ENCODE data around the gene POLR1C.

The POLR1C gene

GRCh38 chr6:43497129-43497396 lies 19.8 kb upstream of the POLR1C start:
- no peak for TF ChIP-seq CEBPB (IDR thresholded peaks at IDR 0.05)
- no peak for TF ChIP-seq TCF12 (IDR thresholded peaks at IDR 0.05; ENCODE audit: low read depth)
- TF ChIP-seq NFIC (IDR thresholded peaks at IDR 0.05): no peak
- no peak for TF ChIP-seq YY1 (IDR thresholded peaks at IDR 0.05; ENCODE audit: low read depth)
- no peak for TF ChIP-seq TEAD4 (IDR thresholded peaks at IDR 0.05)
- TF ChIP-seq EGR1 (IDR thresholded peaks at IDR 0.05): no peak
- no peak for TF ChIP-seq CREB1 (IDR thresholded peaks at IDR 0.05; ENCODE audit: low read depth)
- no peak for TF ChIP-seq USF1 (IDR thresholded peaks at IDR 0.05)
- no peak for TF ChIP-seq TAF1 (IDR thresholded peaks at IDR 0.05; ENCODE audit: low read depth)

GRCh38 chr6:43497689-43498088 lies 19.2 kb upstream of the POLR1C start:
- TF ChIP-seq TAF1 (IDR thresholded peaks at IDR 0.05; ENCODE audit: low read depth) (no peak), CREB1 (IDR thresholded peaks at IDR 0.05; ENCODE audit: low read depth) (no peak), ZBTB7A (IDR thresholded peaks at IDR 0.05; ENCODE audit: low read depth) (no peak), FOXM1 (IDR thresholded peaks at IDR 0.05; ENCODE audit: borderline replicate concordance, low read depth) (no peak), CEBPB (IDR thresholded peaks at IDR 0.05) (no peak), RAD21 (IDR thresholded peaks at IDR 0.05; ENCODE audit: low read depth) (no peak), YY1 (IDR thresholded peaks at IDR 0.05; ENCODE audit: low read depth) (no peak), TEAD4 (IDR thresholded peaks at IDR 0.05) (no peak), TCF12 (IDR thresholded peaks at IDR 0.05; ENCODE audit: low read depth) (no peak), EP300 (IDR thresholded peaks at IDR 0.05; ENCODE audit: borderline replicate concordance) (no peak), USF1 (IDR thresholded peaks at IDR 0.05) (no peak), NFIC (IDR thresholded peaks at IDR 0.05) (no peak)
- TF ChIP-seq, protein P1, sequence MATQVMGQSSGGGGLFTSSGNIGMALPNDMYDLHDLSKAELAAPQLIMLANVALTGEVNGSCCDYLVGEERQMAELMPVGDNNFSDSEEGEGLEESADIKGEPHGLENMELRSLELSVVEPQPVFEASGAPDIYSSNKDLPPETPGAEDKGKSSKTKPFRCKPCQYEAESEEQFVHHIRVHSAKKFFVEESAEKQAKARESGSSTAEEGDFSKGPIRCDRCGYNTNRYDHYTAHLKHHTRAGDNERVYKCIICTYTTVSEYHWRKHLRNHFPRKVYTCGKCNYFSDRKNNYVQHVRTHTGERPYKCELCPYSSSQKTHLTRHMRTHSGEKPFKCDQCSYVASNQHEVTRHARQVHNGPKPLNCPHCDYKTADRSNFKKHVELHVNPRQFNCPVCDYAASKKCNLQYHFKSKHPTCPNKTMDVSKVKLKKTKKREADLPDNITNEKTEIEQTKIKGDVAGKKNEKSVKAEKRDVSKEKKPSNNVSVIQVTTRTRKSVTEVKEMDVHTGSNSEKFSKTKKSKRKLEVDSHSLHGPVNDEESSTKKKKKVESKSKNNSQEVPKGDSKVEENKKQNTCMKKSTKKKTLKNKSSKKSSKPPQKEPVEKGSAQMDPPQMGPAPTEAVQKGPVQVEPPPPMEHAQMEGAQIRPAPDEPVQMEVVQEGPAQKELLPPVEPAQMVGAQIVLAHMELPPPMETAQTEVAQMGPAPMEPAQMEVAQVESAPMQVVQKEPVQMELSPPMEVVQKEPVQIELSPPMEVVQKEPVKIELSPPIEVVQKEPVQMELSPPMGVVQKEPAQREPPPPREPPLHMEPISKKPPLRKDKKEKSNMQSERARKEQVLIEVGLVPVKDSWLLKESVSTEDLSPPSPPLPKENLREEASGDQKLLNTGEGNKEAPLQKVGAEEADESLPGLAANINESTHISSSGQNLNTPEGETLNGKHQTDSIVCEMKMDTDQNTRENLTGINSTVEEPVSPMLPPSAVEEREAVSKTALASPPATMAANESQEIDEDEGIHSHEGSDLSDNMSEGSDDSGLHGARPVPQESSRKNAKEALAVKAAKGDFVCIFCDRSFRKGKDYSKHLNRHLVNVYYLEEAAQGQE (IDR thresholded peaks at IDR 0.05; ENCODE audit: low read depth): no peak
- TF ChIP-seq, protein P2, sequence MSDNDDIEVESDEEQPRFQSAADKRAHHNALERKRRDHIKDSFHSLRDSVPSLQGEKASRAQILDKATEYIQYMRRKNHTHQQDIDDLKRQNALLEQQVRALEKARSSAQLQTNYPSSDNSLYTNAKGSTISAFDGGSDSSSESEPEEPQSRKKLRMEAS (IDR thresholded peaks at IDR 0.05): no peak

DNA sequence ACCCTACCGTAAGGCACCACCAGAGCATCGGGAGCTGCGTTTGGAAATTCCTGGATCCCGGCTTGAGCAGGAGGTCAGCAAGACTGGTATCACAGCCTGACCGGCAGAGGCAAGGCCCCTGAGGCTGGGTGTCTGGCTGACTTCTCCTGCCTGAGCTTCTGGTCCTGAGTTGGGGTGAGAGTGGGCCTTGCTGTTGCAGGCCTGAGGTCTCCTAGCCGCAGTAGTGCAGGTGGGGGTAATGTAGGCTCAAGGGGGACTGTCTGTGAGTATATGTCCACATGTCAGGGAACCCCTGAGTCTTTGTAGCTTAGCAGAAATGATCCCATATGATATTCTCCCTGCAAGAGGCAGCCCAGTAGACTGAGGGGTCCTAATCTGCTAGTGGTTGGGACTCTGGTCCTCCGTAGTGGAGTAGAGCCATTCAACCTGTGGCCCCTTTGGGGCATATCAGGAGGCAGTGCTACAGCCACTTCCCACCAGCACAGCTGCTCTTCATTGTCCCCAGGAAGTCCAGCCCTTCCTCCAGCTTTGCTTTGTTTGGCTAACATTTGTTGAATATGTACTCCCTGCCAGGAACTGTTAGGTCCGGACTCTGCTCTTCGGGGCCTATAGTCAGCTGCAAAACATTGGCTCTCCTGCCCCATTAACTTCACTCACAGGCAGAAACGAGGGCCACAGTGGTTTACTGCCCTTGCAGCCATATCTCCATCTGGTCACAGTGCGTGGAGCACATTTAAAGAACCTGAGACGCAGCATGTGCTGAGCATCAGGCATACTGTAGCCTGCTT lies 17.7 kb upstream of the POLR1C start:
- TF ChIP-seq, protein P1 (IDR thresholded peaks at IDR 0.05; ENCODE audit: low read depth): no peak
- TF ChIP-seq EP300 (IDR thresholded peaks at IDR 0.05; ENCODE audit: borderline replicate concordance) (no peak), TEAD4 (IDR thresholded peaks at IDR 0.05) (no peak), TCF12 (IDR thresholded peaks at IDR 0.05; ENCODE audit: low read depth) (no peak), NFIC (IDR thresholded peaks at IDR 0.05) (no peak)

GRCh38 chr6:43500921-43501320 lies 16.0 kb upstream of the POLR1C start:
- TF ChIP-seq FOXM1 (IDR thresholded peaks at IDR 0.05; ENCODE audit: borderline replicate concordance, low read depth) (no peak), TEAD4 (IDR thresholded peaks at IDR 0.05) (no peak), RAD21 (IDR thresholded peaks at IDR 0.05; ENCODE audit: low read depth) (no peak), EP300 (IDR thresholded peaks at IDR 0.05; ENCODE audit: borderline replicate concordance) (no peak), CEBPB (IDR thresholded peaks at IDR 0.05) (no peak), YY1 (IDR thresholded peaks at IDR 0.05; ENCODE audit: low read depth) (no peak), TAF1 (IDR thresholded peaks at IDR 0.05; ENCODE audit: low read depth) (no peak), ZBTB7A (IDR thresholded peaks at IDR 0.05; ENCODE audit: low read depth) (no peak), USF1 (IDR thresholded peaks at IDR 0.05) (no peak), CREB1 (IDR thresholded peaks at IDR 0.05; ENCODE audit: low read depth) (no peak), TCF12 (IDR thresholded peaks at IDR 0.05; ENCODE audit: low read depth) (no peak), NFIC (IDR thresholded peaks at IDR 0.05) (no peak), EGR1 (IDR thresholded peaks at IDR 0.05) (no peak)
- TF ChIP-seq, protein P1 (IDR thresholded peaks at IDR 0.05; ENCODE audit: low read depth): no peak
- TF ChIP-seq, protein P2 (IDR thresholded peaks at IDR 0.05): no peak

Data from Ishikawa (cell line).